Esophagus muscularis mucosa (tissue), 4 donors: ENCODE measurements around the gene ULK4.

Experiments
- CTCF ChIP-seq, 3 experiments: fragments of 200-600 bp in 2 of 3; fragments of 450-650 bp in 1 of 3; sonication (generic) in 2 of 3; IDR thresholded peaks; one replicate each; pipeline ENCODE4 v1.5.1; 2017 to 2019; ENCODE audit warnings: antibody characterized with exemption in 3 of 3, mild to moderate bottlenecking in 2 of 3, moderate library complexity in 1 of 3
- EP300 ChIP-seq: sonication (generic); formaldehyde crosslinking; IDR thresholded peaks from one replicate; pipeline ENCODE4 v1.6.1; 2017; ENCODE audit warnings: antibody characterized with exemption
- POLR2A ChIP-seq: fragments of 450-650 bp; IDR thresholded peaks from one replicate; pipeline ENCODE4 v1.6.1; 2017; ENCODE audit warnings: antibody characterized with exemption, moderate library complexity, mild to moderate bottlenecking, low read depth

GRCh38 chr3:41717641-41718040, 244.3 kb downstream of the ULK4 start:
- no peak for TF ChIP-seq POLR2A
- TF ChIP-seq CTCF (IDR thresholded peaks at IDR 0.05): no peak
- TF ChIP-seq EP300: no peak
